K562 (cell line): ENCODE data around the gene COMP. TPM values are rescaled to one million over a fixed set of nuclear protein-coding genes. Genes with fewer than 3 reads are reported as not detected.

Experiments used
- ATF1 ChIP-seq, 2 experiments: fragments of 450-650 bp in 1 of 2; IDR thresholded peaks; 2 replicates each; pipeline ENCODE4 v1.6.1; 2016; ENCODE audit warnings: missing compliant biosample characterization in 1 of 2, missing genetic modification characterization in 1 of 2
- BRD4 ChIP-seq: fragments of 200-600 bp; sonication (generic); IDR thresholded peaks from 2 replicates; pipeline ENCODE4 v1.6.1; 2017; ENCODE audit warnings: inconsistent platforms
- C11orf30 ChIP-seq: fragments of 450-650 bp; IDR thresholded peaks from 2 replicates; pipeline ENCODE4 v1.6.1; 2016; ENCODE audit warnings: low read depth, mild to moderate bottlenecking
- CBX2 ChIP-seq: fragments of 200-600 bp; sonication (generic); IDR thresholded peaks from one replicate; pipeline ENCODE4 v1.6.1; 2012; ENCODE audit warnings: mild to moderate bottlenecking, low read length, inconsistent platforms; ENCODE audit not compliant: insufficient read depth, poor library complexity, severe bottlenecking
- ETV1 ChIP-seq: fragments of 450-650 bp; conservative IDR thresholded peaks from 2 replicates; pipeline ENCODE4 v1.6.1; 2016; ENCODE audit warnings: missing genetic modification characterization, control low read depth, low read depth, missing compliant biosample characterization
- HSF4 ChIP-seq: fragments of 250-450 bp; sonication (Bioruptor Pico); IDR thresholded peaks from 2 replicates; pipeline ENCODE4 v2.1.2; 2022; ENCODE audit warnings: mild to moderate bottlenecking, moderate library complexity, borderline replicate concordance
- ILF3 ChIP-seq: fragments of 450-650 bp; IDR thresholded peaks from 2 replicates; pipeline ENCODE4 v1.6.1; 2018; ENCODE audit warnings: antibody characterized with exemption, mild to moderate bottlenecking, moderate library complexity, borderline replicate concordance
- ILK ChIP-seq: fragments of 450-650 bp; IDR thresholded peaks from 2 replicates; pipeline ENCODE4 v1.6.1; 2016; ENCODE audit warnings: missing genetic modification characterization, low read depth, mild to moderate bottlenecking, missing compliant biosample characterization, moderate library complexity, borderline replicate concordance
- LARP7 ChIP-seq: fragments of 450-650 bp; IDR thresholded peaks from 2 replicates; pipeline ENCODE4 v1.6.1; 2016
- MCM3 ChIP-seq: fragments of 450-650 bp; IDR thresholded peaks from 2 replicates; pipeline ENCODE4 v1.6.1; 2016
- MED1 ChIP-seq: sonication (generic); formaldehyde crosslinking; IDR thresholded peaks from 2 replicates; pipeline ENCODE4 v1.8.1; 2023; ENCODE audit warnings: missing genetic modification reagents, borderline replicate concordance
- NR3C1 ChIP-seq: sonication (generic); formaldehyde crosslinking; IDR thresholded peaks from 2 replicates; pipeline ENCODE4 v1.8.1; 2022; ENCODE audit warnings: missing genetic modification reagents
- PHF20 ChIP-seq: fragments of 450-650 bp; IDR thresholded peaks from 2 replicates; pipeline ENCODE4 v1.6.1; 2018; ENCODE audit not compliant: partially characterized antibody
- POLR2G ChIP-seq: fragments of 200-400 bp; formaldehyde crosslinking; IDR thresholded peaks from 2 replicates; pipeline ENCODE4 v1.6.1; 2017; ENCODE audit warnings: low read depth, mild to moderate bottlenecking, antibody characterized with exemption, low read length, moderate library complexity
- PRPF4 ChIP-seq: fragments of 200-400 bp; formaldehyde crosslinking; IDR thresholded peaks from one replicate; pipeline ENCODE4 v1.6.1; 2017; ENCODE audit warnings: low read length, low read depth, mild to moderate bottlenecking; ENCODE audit not compliant: insufficient read depth, poor library complexity, severe bottlenecking
- SAFB ChIP-seq: fragments of 200-400 bp; formaldehyde crosslinking; IDR thresholded peaks from 2 replicates; pipeline ENCODE4 v1.6.1; 2017; ENCODE audit warnings: low read depth, low read length, borderline replicate concordance
- SIRT6 ChIP-seq: IDR thresholded peaks from one replicate; pipeline ENCODE4 v1.6.1; 2012; ENCODE audit warnings: low read depth, mild to moderate bottlenecking, control low read depth, inconsistent platforms, low read length, moderate library complexity
- SMARCE1 ChIP-seq: fragments of 450-650 bp; IDR thresholded peaks from 2 replicates; pipeline ENCODE4 v1.7.1; 2016; ENCODE audit warnings: mild to moderate bottlenecking
- ZNF197 ChIP-seq: fragments of 200-800 bp; sonication (Bioruptor generic); IDR thresholded peaks from 2 replicates; pipeline ENCODE4 v1.6.1; 2016; ENCODE audit warnings: low read depth, missing genetic modification characterization, missing compliant biosample characterization
- ZNF644 ChIP-seq: fragments of 200-800 bp; sonication (Bioruptor generic); IDR thresholded peaks from 2 replicates; pipeline ENCODE4 v1.6.1; 2016; ENCODE audit warnings: low read depth, missing genetic modification characterization, missing compliant biosample characterization
- polyA plus RNA-seq, 8 experiments: library from polyadenylated mRNA; depleted of rRNA in 4 of 8; stranded (reverse) in 5 of 8; unstranded in 3 of 8; fragments of >200 nt; fragmentation: Nextera tagmentation in 2 of 8; fragmentation: Illumina TruSeq in 1 of 8; extraction: Ambion mirVana in 2 of 8; extraction: Trizol in 1 of 8; gene quantifications; 2 replicates each; pipeline versions ENCODE4 v1.2.1 to v1.2.3, GENCODE V29; 2011 to 2014; ENCODE audit warnings: inconsistent platforms in 1 of 8, missing spikeins in 1 of 8
- total RNA-seq, 7 experiments: library from RNA; depleted of rRNA in 6 of 7; stranded (reverse); fragments of >200 nt in 6 of 7; fragmentation: Illumina TruSeq in 2 of 7; extraction: Trizol in 2 of 7; gene quantifications; 2 replicates each; pipeline versions ENCODE4 v1.2.1 to v1.2.3, GENCODE V29; 2011 to 2021; ENCODE audit warnings: low replicate concordance in 1 of 7
- TF ChIP-seq, protein P1 (sequence below): fragments of 250-450 bp; sonication (Bioruptor Pico); IDR thresholded peaks from 2 replicates; pipeline ENCODE4 v1.4.0; 2020
- TF ChIP-seq, protein P2 (sequence below): fragments of 250-450 bp; sonication (Bioruptor Pico); IDR thresholded peaks from 2 replicates; pipeline ENCODE4 v1.5.0; 2022; ENCODE audit warnings: mild to moderate bottlenecking
- TF ChIP-seq, protein P3 (sequence below), 2 experiments: IDR thresholded peaks; 2 replicates each; pipeline ENCODE4 v1.6.1; 2012; ENCODE audit warnings: improper control_type of control experiment in 2 of 2, low read depth in 2 of 2, low read length in 2 of 2, borderline replicate concordance in 1 of 2

COMP gene
- total and polyA plus RNA-seq, 9 of the 15 experiments (the other 6 are each of a cell fraction or from before 2014, with no cell fraction given): 0.07 TPM; not detected in 8

DNA sequence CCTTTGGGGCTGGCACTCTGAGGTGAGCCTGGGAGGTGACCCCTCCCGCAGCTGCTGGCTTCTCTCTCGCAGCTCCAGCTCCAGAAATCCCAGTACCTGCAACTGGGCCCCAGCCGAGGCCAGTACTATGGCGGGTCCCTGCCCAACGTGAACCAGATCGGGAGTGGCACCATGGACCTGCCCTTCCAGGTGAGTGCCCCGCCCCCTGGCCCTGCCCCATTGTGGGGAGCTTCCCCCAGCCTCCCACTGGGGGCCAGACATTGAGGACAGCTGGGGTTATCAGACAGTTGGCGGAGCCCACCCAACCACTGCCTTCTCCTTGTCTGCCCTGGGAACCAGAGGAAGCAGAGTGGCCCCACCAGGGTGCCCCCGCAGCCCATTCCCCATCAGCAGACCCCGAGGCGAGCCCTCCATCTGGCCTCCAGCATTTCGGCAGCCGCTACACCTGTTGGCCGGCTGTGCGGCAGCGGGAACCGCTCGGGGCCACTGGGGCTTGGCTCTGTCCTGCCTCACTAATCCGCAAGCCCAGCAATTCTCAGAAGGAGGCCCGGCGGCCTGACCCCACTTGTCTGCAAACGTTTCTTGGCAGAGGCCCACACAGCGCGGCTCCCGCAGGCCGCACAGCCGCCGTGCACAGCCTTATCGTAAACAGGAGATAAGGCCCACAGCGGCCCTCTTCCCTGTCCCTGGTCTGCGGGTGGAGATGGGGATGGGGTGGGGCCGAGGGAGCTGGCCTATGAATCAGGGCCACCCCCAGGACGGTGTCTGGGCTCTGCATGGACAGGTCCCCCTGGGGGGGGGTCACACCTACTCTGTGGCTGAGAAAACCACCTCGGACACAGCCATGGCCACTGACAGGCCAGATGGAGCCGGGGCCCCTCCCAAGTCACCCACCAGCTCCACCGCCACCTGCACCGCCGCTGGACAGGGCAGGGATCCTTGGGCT, 48.0 kb downstream of the COMP start (continued):
- no peak for TF ChIP-seq MED1 (CRISPR knock-in tag)
- no peak for TF ChIP-seq NR3C1 (CRISPR knock-in tag)
- TF ChIP-seq ILK (tag): no peak
- 0 out of 2 replicates have a peak, but pooled peaks have one; percentile 14 for TF ChIP-seq POLR2G
- no peak for TF ChIP-seq CBX2
- peak; percentile 70 for TF ChIP-seq SMARCE1
- TF ChIP-seq PRPF4: no peak
- TF ChIP-seq, protein P1, sequence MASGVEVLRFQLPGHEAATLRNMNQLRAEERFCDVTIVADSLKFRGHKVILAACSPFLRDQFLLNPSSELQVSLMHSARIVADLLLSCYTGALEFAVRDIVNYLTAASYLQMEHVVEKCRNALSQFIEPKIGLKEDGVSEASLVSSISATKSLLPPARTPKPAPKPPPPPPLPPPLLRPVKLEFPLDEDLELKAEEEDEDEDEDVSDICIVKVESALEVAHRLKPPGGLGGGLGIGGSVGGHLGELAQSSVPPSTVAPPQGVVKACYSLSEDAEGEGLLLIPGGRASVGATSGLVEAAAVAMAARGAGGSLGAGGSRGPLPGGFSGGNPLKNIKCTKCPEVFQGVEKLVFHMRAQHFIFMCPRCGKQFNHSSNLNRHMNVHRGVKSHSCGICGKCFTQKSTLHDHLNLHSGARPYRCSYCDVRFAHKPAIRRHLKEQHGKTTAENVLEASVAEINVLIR: no peak
- TF ChIP-seq ILF3: no peak
- no peak for TF ChIP-seq MCM3
- no peak for TF ChIP-seq BRD4
- TF ChIP-seq, protein P2, sequence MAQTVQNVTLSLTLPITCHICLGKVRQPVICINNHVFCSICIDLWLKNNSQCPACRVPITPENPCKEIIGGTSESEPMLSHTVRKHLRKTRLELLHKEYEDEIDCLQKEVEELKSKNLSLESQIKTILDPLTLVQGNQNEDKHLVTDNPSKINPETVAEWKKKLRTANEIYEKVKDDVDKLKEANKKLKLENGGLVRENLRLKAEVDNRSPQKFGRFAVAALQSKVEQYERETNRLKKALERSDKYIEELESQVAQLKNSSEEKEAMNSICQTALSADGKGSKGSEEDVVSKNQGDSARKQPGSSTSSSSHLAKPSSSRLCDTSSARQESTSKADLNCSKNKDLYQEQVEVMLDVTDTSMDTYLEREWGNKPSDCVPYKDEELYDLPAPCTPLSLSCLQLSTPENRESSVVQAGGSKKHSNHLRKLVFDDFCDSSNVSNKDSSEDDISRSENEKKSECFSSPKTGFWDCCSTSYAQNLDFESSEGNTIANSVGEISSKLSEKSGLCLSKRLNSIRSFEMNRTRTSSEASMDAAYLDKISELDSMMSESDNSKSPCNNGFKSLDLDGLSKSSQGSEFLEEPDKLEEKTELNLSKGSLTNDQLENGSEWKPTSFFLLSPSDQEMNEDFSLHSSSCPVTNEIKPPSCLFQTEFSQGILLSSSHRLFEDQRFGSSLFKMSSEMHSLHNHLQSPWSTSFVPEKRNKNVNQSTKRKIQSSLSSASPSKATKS (CRISPR knock-in tag): no peak
- no peak for TF ChIP-seq ETV1 (tag)
- no peak for TF ChIP-seq PHF20
- TF ChIP-seq ATF1 (CRISPR knock-in tag; IDR thresholded peaks at IDR 0.05): no peak
- peak; percentile 56 for TF ChIP-seq ATF1 (tag; IDR thresholded peaks at IDR 0.05)
- no peak for TF ChIP-seq SIRT6
- TF ChIP-seq SAFB: peak; percentile 30; the same call in 1 of the 2 replicates
- TF ChIP-seq LARP7: no peak
- no peak for TF ChIP-seq HSF4 (CRISPR knock-in tag)
- TF ChIP-seq C11orf30: peak; percentile 86
- TF ChIP-seq ZNF644: no peak
- no peak for TF ChIP-seq ZNF197 (CRISPR knock-in tag)
- TF ChIP-seq, protein P3, sequence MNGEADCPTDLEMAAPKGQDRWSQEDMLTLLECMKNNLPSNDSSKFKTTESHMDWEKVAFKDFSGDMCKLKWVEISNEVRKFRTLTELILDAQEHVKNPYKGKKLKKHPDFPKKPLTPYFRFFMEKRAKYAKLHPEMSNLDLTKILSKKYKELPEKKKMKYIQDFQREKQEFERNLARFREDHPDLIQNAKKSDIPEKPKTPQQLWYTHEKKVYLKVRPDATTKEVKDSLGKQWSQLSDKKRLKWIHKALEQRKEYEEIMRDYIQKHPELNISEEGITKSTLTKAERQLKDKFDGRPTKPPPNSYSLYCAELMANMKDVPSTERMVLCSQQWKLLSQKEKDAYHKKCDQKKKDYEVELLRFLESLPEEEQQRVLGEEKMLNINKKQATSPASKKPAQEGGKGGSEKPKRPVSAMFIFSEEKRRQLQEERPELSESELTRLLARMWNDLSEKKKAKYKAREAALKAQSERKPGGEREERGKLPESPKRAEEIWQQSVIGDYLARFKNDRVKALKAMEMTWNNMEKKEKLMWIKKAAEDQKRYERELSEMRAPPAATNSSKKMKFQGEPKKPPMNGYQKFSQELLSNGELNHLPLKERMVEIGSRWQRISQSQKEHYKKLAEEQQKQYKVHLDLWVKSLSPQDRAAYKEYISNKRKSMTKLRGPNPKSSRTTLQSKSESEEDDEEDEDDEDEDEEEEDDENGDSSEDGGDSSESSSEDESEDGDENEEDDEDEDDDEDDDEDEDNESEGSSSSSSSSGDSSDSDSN (IDR thresholded peaks at IDR 0.05; ENCODE audit: borderline replicate concordance in 1 of 2, low read depth in 2 of 2, low read length in 2 of 2): peak; percentile 93 to 99; a peak in 3 of 4 replicates
